H1 (cell line): ENCODE data around the gene RPUSD2. TPM values are rescaled to one million over a fixed set of nuclear protein-coding genes. Genes with fewer than 3 reads are reported as not detected.

Experiments
- CTCF ChIA-PET: fragments of 300-600 bp; sonication (Branson Sonifier 250); formaldehyde crosslinking; loops from one replicate; lab custom pipeline; 2021; ENCODE audit not compliant: partially characterized antibody; lab: Charles Lee
- POLR2A ChIA-PET: fragments of 300-600 bp; sonication (Branson Sonifier 250); formaldehyde crosslinking; loops from one replicate; lab custom pipeline; 2021; ENCODE audit warnings: inconsistent platforms; ENCODE audit not compliant: partially characterized antibody; lab: Charles Lee
- DNase-seq, 2 experiments: peaks; one replicate each; pipeline versions ENCODE4 v3.0.0 to v3.0.0-alpha.2; 2010 to 2022; ENCODE audit warnings: low spot score in 2 of 2, low read depth in 1 of 2, mixed read lengths in 1 of 2
- FAIRE-seq: peaks from 2 replicates; lab custom pipeline; 2011; peaks lifted over from hg19 to GRCh38; lab: Jason Lieb, UNC
- H2AFZ ChIP-seq: 2 replicates; pipeline ENCODE4 v1.8.1; 2012; ENCODE audit warnings: low read length, inconsistent platforms
- H2AK5ac ChIP-seq: 2 replicates; pipeline ENCODE4 v1.6.1; 2013; ENCODE audit warnings: low read depth, low read length
- H2BK120ac ChIP-seq: replicated peaks from 2 replicates; pipeline ENCODE3; 2013; ENCODE audit warnings: low read depth, low read length, inconsistent platforms
- H2BK12ac ChIP-seq: 2 replicates; pipeline ENCODE4 v1.6.1; 2013; ENCODE audit warnings: low read depth, low read length
- H2BK15ac ChIP-seq: 2 replicates; pipeline ENCODE4 v1.6.1; 2013; ENCODE audit warnings: low read length
- H2BK20ac ChIP-seq: 2 replicates; pipeline ENCODE4 v1.6.1; 2013; ENCODE audit warnings: low read length
- H2BK5ac ChIP-seq: 2 replicates; pipeline ENCODE4 v1.6.1; 2013; ENCODE audit warnings: low read depth, low read length
- H3K14ac ChIP-seq: 2 replicates; pipeline ENCODE4 v1.6.1; 2013; ENCODE audit warnings: inconsistent platforms; ENCODE audit not compliant: insufficient read length
- H3K18ac ChIP-seq: 2 replicates; pipeline ENCODE4 v1.6.1; 2013; ENCODE audit warnings: low read length; ENCODE audit errors: extremely low read depth
- H3K23ac ChIP-seq: 2 replicates; pipeline ENCODE4 v1.6.1; 2013; ENCODE audit warnings: inconsistent platforms; ENCODE audit not compliant: insufficient read length
- H3K23me2 ChIP-seq: 2 replicates; pipeline ENCODE4 v1.6.1; 2013; ENCODE audit warnings: low read depth, low read length
- H3K27ac ChIP-seq: 2 replicates; pipeline ENCODE4 v1.6.1; 2011; ENCODE audit warnings: low read depth, low read length, inconsistent platforms
- H3K27me3 ChIP-seq, 4 experiments: replicated peaks in 1 of 4; 1 replicate in 1 of 4; 2 replicates in 3 of 4; pipeline versions ENCODE4 v1.6.1 to v1.8.1; 2011 to 2013; ENCODE audit warnings: low read length in 3 of 4, mild to moderate bottlenecking in 3 of 4, inconsistent platforms in 2 of 4, mixed read lengths in 2 of 4, moderate library complexity in 1 of 4; ENCODE audit not compliant: control insufficient read depth in 3 of 4, insufficient read depth in 3 of 4; ENCODE audit errors: extremely low read depth in 1 of 4
- H3K36me3 ChIP-seq, 4 experiments: 2 replicates each; pipeline versions ENCODE4 v1.6.1 to v1.8.1; 2011 to 2013; ENCODE audit warnings: mild to moderate bottlenecking in 4 of 4, low read length in 3 of 4, moderate library complexity in 2 of 4, control low read depth in 1 of 4, inconsistent platforms in 1 of 4; ENCODE audit not compliant: insufficient read depth in 4 of 4, control insufficient read depth in 2 of 4
- H3K4ac ChIP-seq: replicated peaks from 2 replicates; pipeline ENCODE3; 2013; ENCODE audit warnings: low read length, low read depth, mixed read lengths, inconsistent platforms; ENCODE audit not compliant: insufficient read length
- H3K4me1 ChIP-seq, 4 experiments: replicated peaks in 1 of 4; 1 replicate in 1 of 4; 2 replicates in 3 of 4; pipeline versions ENCODE4 v1.6.1 to v1.8.1; 2011 to 2013; ENCODE audit warnings: low read length in 3 of 4, inconsistent platforms in 2 of 4, mixed read lengths in 1 of 4; ENCODE audit not compliant: insufficient read depth in 4 of 4, control insufficient read depth in 3 of 4
- H3K4me2 ChIP-seq, 2 experiments: 2 replicates each; pipeline versions ENCODE4 v1.6.1 to v1.8.1; 2011 to 2013; ENCODE audit warnings: low read depth in 2 of 2, low read length in 2 of 2, control low read depth in 1 of 2, inconsistent platforms in 1 of 2, mild to moderate bottlenecking in 1 of 2; ENCODE audit not compliant: insufficient read depth in 1 of 2
- H3K4me3 ChIP-seq, 4 experiments: fragments of 200-600, 300-600 bp in 1 of 4; sonication (generic), shearing (Covaris generic), sonication (Bioruptor Twin) in 1 of 4; 2 replicates each; pipeline versions ENCODE4 v1.5.1 to v1.8.1; 2011 to 2016; ENCODE audit warnings: low read length in 4 of 4, low read depth in 3 of 4, control low read depth in 2 of 4, inconsistent platforms in 2 of 4, mild to moderate bottlenecking in 2 of 4, mixed read lengths in 1 of 4, moderate library complexity in 1 of 4; ENCODE audit not compliant: insufficient read depth in 2 of 4; ENCODE audit errors: extremely low read depth in 1 of 4
- H3K56ac ChIP-seq: replicated peaks from 2 replicates; pipeline ENCODE3; 2013; ENCODE audit warnings: low read depth, mild to moderate bottlenecking, mixed read lengths, low read length, inconsistent platforms; ENCODE audit not compliant: insufficient read length
- H3K79me1 ChIP-seq: 2 replicates; pipeline ENCODE4 v1.6.1; 2013; ENCODE audit warnings: low read depth, low read length, control low read depth
- H3K79me2 ChIP-seq, 2 experiments: 2 replicates each; pipeline versions ENCODE4 v1.6.1 to v1.8.1; 2012 to 2013; ENCODE audit warnings: low read length in 2 of 2, mild to moderate bottlenecking in 2 of 2, inconsistent platforms in 1 of 2; ENCODE audit not compliant: insufficient read depth in 2 of 2, control insufficient read depth in 1 of 2
- H3K9ac ChIP-seq, 4 experiments: replicated peaks in 1 of 4; 1 replicate in 1 of 4; 2 replicates in 3 of 4; pipeline versions ENCODE4 v1.6.1 to v1.8.1; 2011 to 2013; ENCODE audit warnings: low read depth in 3 of 4, low read length in 3 of 4, control low read depth in 2 of 4, mild to moderate bottlenecking in 2 of 4, moderate library complexity in 2 of 4, inconsistent platforms in 1 of 4; ENCODE audit errors: extremely low read depth in 1 of 4
- H3K9me3 ChIP-seq, 2 experiments: 2 replicates each; pipeline versions ENCODE4 v1.6.1 to v1.8.1; 2012 to 2013; ENCODE audit warnings: mild to moderate bottlenecking in 2 of 2, moderate library complexity in 2 of 2, control low read depth in 1 of 2, inconsistent platforms in 1 of 2, low read depth in 1 of 2, low read length in 1 of 2, mixed read lengths in 1 of 2; ENCODE audit not compliant: insufficient read depth in 2 of 2
- H4K20me1 ChIP-seq, 2 experiments: replicated peaks in 1 of 2; 2 replicates each; pipeline versions ENCODE3 to v1.8.1; 2011 to 2013; ENCODE audit warnings: inconsistent platforms in 2 of 2, low read length in 2 of 2, mild to moderate bottlenecking in 1 of 2; ENCODE audit not compliant: insufficient read depth in 2 of 2, control insufficient read depth in 1 of 2
- H4K5ac ChIP-seq: 2 replicates; pipeline ENCODE4 v1.6.1; 2013; ENCODE audit warnings: low read length, low read depth, mixed read lengths, inconsistent platforms; ENCODE audit not compliant: insufficient read length
- H4K8ac ChIP-seq: 2 replicates; pipeline ENCODE4 v1.8.0; 2013; ENCODE audit warnings: mild to moderate bottlenecking, moderate library complexity, low read length, inconsistent platforms; ENCODE audit not compliant: insufficient read depth; ENCODE audit errors: extremely low read depth
- H4K91ac ChIP-seq: replicated peaks from 2 replicates; pipeline ENCODE3; 2013; ENCODE audit warnings: low read length, mixed read lengths, inconsistent platforms; ENCODE audit not compliant: insufficient read length
- BRCA1 ChIP-seq: IDR thresholded peaks from 2 replicates; pipeline ENCODE4 v1.6.1; 2012; ENCODE audit warnings: low read depth, low read length, improper control_type of control experiment
- EP300 ChIP-seq, 2 experiments: IDR thresholded peaks; 1 replicate in 1 of 2; 2 replicates in 1 of 2; pipeline ENCODE4 v1.6.1; 2011 to 2012; ENCODE audit warnings: low read depth in 2 of 2, low read length in 2 of 2, mild to moderate bottlenecking in 2 of 2, borderline replicate concordance in 1 of 2, inconsistent platforms in 1 of 2, moderate library complexity in 1 of 2
- HDAC2 ChIP-seq, 2 experiments: fragments of 300-600 bp in 1 of 2; sonication (generic) in 1 of 2; IDR thresholded peaks; 2 replicates each; pipeline ENCODE4 v1.6.1; 2011 to 2012; ENCODE audit warnings: low read depth in 2 of 2, low read length in 2 of 2, mild to moderate bottlenecking in 2 of 2, moderate library complexity in 2 of 2, borderline replicate concordance in 1 of 2, inconsistent platforms in 1 of 2
- POU5F1 ChIP-seq: IDR thresholded peaks from 2 replicates; pipeline ENCODE4 v1.6.1; 2011; ENCODE audit warnings: low read depth, mild to moderate bottlenecking, low read length, moderate library complexity
- SIRT6 ChIP-seq: IDR thresholded peaks from one replicate; pipeline ENCODE4 v1.7.1; 2012; ENCODE audit warnings: low read length, inconsistent platforms
- YY1 ChIP-seq: IDR thresholded peaks from 2 replicates; pipeline ENCODE4 v1.6.1; 2011; ENCODE audit warnings: low read depth, mild to moderate bottlenecking, low read length
- WGBS, 2 experiments: shearing (Covaris generic) in 1 of 2; methylation state at CpG; one replicate each; pipeline versions ENCODE4 v1.1.6 to v1.1.7; 2013 to 2015; ENCODE audit warnings: low lambda C conversion rate in 2 of 2, mixed read lengths in 2 of 2, inconsistent platforms in 1 of 2, low coverage in 1 of 2, missing lambda C conversion rate in 1 of 2; ENCODE audit not compliant: insufficient replicate concordance in 2 of 2, insufficient coverage in 1 of 2, insufficient read length in 1 of 2; ENCODE audit errors: extremely low coverage in 1 of 2, missing lambda C conversion rate in 1 of 2; 5-methylcytosine and 5-hydroxymethylcytosine counted together
- polyA plus RNA-seq, 7 experiments: library from polyadenylated mRNA; depleted of rRNA in 3 of 7; stranded (reverse) in 5 of 7; unstranded in 2 of 7; fragments of >200 nt in 5 of 7; fragments of 200-250 nt in 2 of 7; gene quantifications; 1 replicate in 5 of 7; 2 replicates in 1 of 7; 4 replicates in 1 of 7; pipeline versions ENCODE4 v1.2.1 to v1.2.3, GENCODE V29; 2011 to 2013; ENCODE audit warnings: missing spikeins in 2 of 7, mixed read lengths in 2 of 7
- total RNA-seq: library from RNA; stranded (reverse); fragmentation: NEBNext Ultra II Directional; extraction: Animal tissue kit (Norgen Biotek cat#: 25700); gene quantifications from 2 replicates; pipeline ENCODE4 v1.2.1, GENCODE V29; 2021

The RPUSD2 gene
- total and polyA plus RNA-seq, 2 of the 8 experiments (the other 6 are each of a cell fraction or from before 2014, with no cell fraction given), result 14.5 to 28.5 TPM

GRCh38 chr15:40525855-40526254 is 43.2 kb upstream of the RPUSD2 start:
- no peak overlapping the region for H3K27ac ChIP-seq
- H3K36me3 ChIP-seq, result no peaks in the 10 kb centered on the region
- DNase-seq, result no peak
- no peak overlapping the region for H4K5ac ChIP-seq
- H3K18ac ChIP-seq, result no peak overlapping the region
- no peaks in the 10 kb centered on the region for H3K27me3 ChIP-seq
- H3K23ac ChIP-seq, result no peak overlapping the region
- POLR2A ChIA-PET, result interaction anchor here (1.1 kb wide), 1 partner anchor 107 kb away, joined by 4 read pairs; no protein-coding TSS in a partner anchor
- H4K91ac ChIP-seq, result no peak overlapping the region
- no peak overlapping the region for H2BK20ac ChIP-seq
- TF ChIP-seq YY1 (no peak), SIRT6 (no peak), HDAC2 (IDR thresholded peaks at IDR 0.05; ENCODE audit: borderline replicate concordance in 1 of 2, low read depth in 2 of 2, low read length in 2 of 2) (no peak), EP300 (IDR thresholded peaks at IDR 0.05; ENCODE audit: borderline replicate concordance in 1 of 2, low read depth in 2 of 2, low read length in 2 of 2) (no peak), POU5F1 (no peak), BRCA1 (no peak)
- 96% methylated on average over 2 of the region's 3 CpGs; no CpG with 5 or more reads in 1 of the 2 experiments for WGBS, 2 experiments
- no peaks in the 10 kb centered on the region for H3K79me2 ChIP-seq
- H3K23me2 ChIP-seq, result no peaks in the 10 kb centered on the region
- H2BK5ac ChIP-seq, result no peak overlapping the region
- H3K4ac ChIP-seq, result no peak overlapping the region
- no peaks in the 10 kb centered on the region; the same call in 1 of the 2 replicates for H3K79me1 ChIP-seq
- H2AFZ ChIP-seq, result no peak overlapping the region
- H4K8ac ChIP-seq, result no peak overlapping the region
- FAIRE-seq, result no peak
- H3K14ac ChIP-seq, result no peak overlapping the region
- H3K9ac ChIP-seq, result no peak overlapping the region
- no peaks in the 10 kb centered on the region for H3K9me3 ChIP-seq
- no peak overlapping the region for H3K56ac ChIP-seq
- no peak overlapping the region for H2AK5ac ChIP-seq
- CTCF ChIA-PET, result interaction anchor here (1.2 to 1.3 kb wide), 2 partner anchors 19 to 332 kb away, joined by 3 to 4 read pairs; no protein-coding TSS in a partner anchor
- no peaks in the 10 kb centered on the region for H4K20me1 ChIP-seq
- no peak overlapping the region for H3K4me3 ChIP-seq
- H3K4me2 ChIP-seq, result no peak overlapping the region
- no peaks in the 10 kb centered on the region for H3K4me1 ChIP-seq
- H2BK120ac ChIP-seq, result no peak overlapping the region
- H2BK12ac ChIP-seq, result no peak overlapping the region
- H2BK15ac ChIP-seq, result no peak overlapping the region
